ENCODE results near the gene ADAMTS7.
A peak's percentile ranks its signal among the peaks of the same experiment; 100 is the strongest.
"Not testable (repeated sequence)": the region's sequence is repeated elsewhere in the genome, so short reads cannot be mapped to it uniquely, and the experiment has no call there.

ADAMTS7 gene

DNA sequence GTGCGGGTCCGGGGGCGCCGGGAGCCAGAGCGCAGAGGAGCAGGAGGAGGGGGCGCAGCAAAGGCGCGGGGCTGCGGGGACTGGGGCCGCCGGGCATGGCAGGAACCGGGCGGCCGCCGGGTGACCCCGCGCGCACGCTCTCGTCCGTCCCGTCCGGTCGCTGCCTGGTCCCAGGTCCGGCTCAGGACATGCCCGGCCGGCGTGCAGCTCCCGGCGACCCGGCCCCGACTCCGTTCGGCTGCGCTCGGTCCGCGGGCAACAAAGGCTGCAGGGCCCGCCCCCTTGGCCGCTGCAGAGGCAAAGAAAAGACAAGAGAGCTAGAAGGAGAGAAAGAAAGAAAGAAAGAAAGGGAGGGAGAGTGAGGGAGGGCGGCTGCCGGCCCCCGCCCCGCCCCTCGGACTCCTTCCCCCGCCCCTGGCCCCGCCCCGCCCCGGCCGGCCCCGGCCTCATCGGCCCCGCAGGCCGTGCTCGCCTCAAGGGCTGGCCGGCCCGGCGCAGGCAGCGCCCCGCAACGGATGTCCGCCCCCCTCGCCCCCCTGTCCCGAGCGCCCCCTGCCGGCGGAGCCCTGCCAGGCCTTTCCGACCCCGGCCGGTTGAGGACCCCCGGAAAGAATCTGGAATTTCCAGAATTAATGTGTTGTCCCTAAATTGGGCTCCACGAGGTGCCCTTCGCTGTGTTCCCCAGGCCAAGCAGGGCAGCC, at the start of gene ADAMTS7:
ADAMTS7 (minus strand) TSS at position 341 of the 701 bp plus-strand sequence; CDS start at position 97, 244 bp downstream.
- H3K27me3 ChIP-seq (ENCODE audit: control insufficient read depth, insufficient read depth, low read length) = peaks cover 22% of the 10 kb centered on the region
- no peaks in the 10 kb centered on the region for H3K9me3 ChIP-seq (ENCODE audit: control insufficient read depth, insufficient read depth, low read length)
- H3K36me3 ChIP-seq (ENCODE audit: control insufficient read depth, insufficient read depth, low read length) = no peaks in the 10 kb centered on the region
- peak within 1 kb of the TSS; percentile 55 for H3K27ac ChIP-seq (ENCODE audit: low read depth, low read length)
- H3K4me1 ChIP-seq (ENCODE audit: control insufficient read depth, insufficient read depth, low read length) = no peaks in the 10 kb centered on the region; the same call in 1 of the 2 replicates
- peak within 1 kb of the TSS; percentile 90 for H3K4me3 ChIP-seq (ENCODE audit: low read depth, low read length)
- H3K9ac ChIP-seq (ENCODE audit: low read depth, low read length) = 0 out of 2 replicates have a peak within 1 kb of the TSS, but pooled peaks have one; percentile 44

- peak overlapping the region; percentile 93 for H3K4me3 ChIP-seq (ENCODE audit: low read depth, low read length)
- no peaks in the 10 kb centered on the region for H3K36me3 ChIP-seq (ENCODE audit: control insufficient read depth, insufficient read depth, low read length)
- peak overlapping the region; percentile 93 for H3K9ac ChIP-seq (ENCODE audit: low read depth, low read length)
- H3K27ac ChIP-seq (ENCODE audit: low read depth, low read length) = peak overlapping the region; percentile 85
- no peaks in the 10 kb centered on the region for H3K4me1 ChIP-seq (ENCODE audit: control insufficient read depth, insufficient read depth, low read length)
- no peaks in the 10 kb centered on the region for H3K27me3 ChIP-seq (ENCODE audit: control insufficient read depth, insufficient read depth, low read length)
- 0 out of 2 replicates have a peak, but pooled peaks cover 2% of the 10 kb centered on the region for H3K9me3 ChIP-seq (ENCODE audit: control insufficient read depth, insufficient read depth, low read length)
These were observed 48.9 kb upstream of the ADAMTS7 start for GRCh38 chr15:78859971-78860719.

GRCh38 chr15:78855746-78856145, 44.5 kb upstream of the ADAMTS7 start:
- Histone ChIP-seq H3K4me3 (ENCODE audit: low read depth, low read length) (no peak overlapping the region), H3K27ac (ENCODE audit: low read depth, low read length) (no peak overlapping the region), H3K9ac (ENCODE audit: low read depth, low read length) (no peak overlapping the region), H3K4me1 (ENCODE audit: control insufficient read depth, insufficient read depth, low read length) (peaks cover 6% of the 10 kb centered on the region; the same call in 1 of the 2 replicates), H3K9me3 (ENCODE audit: control insufficient read depth, insufficient read depth, low read length) (0 out of 2 replicates have a peak, but pooled peaks cover 2% of the 10 kb centered on the region), H3K27me3 (ENCODE audit: control insufficient read depth, insufficient read depth, low read length) (no peaks in the 10 kb centered on the region), H3K36me3 (ENCODE audit: control insufficient read depth, insufficient read depth, low read length) (no peaks in the 10 kb centered on the region)

GRCh38 chr15:78854833-78855372, 43.6 kb upstream of the ADAMTS7 start:
- no peaks in the 10 kb centered on the region for H3K27me3 ChIP-seq (ENCODE audit: control insufficient read depth, insufficient read depth, low read length)
- H3K9me3 ChIP-seq (ENCODE audit: control insufficient read depth, insufficient read depth, low read length) = 0 out of 2 replicates have a peak, but pooled peaks cover 2% of the 10 kb centered on the region
- H3K4me3 ChIP-seq (ENCODE audit: low read depth, low read length) = no peak overlapping the region
- peaks cover 6% of the 10 kb centered on the region; the same call in 1 of the 2 replicates for H3K4me1 ChIP-seq (ENCODE audit: control insufficient read depth, insufficient read depth, low read length)
- H3K27ac ChIP-seq (ENCODE audit: low read depth, low read length) = no peak overlapping the region
- H3K36me3 ChIP-seq (ENCODE audit: control insufficient read depth, insufficient read depth, low read length) = no peaks in the 10 kb centered on the region
- H3K9ac ChIP-seq (ENCODE audit: low read depth, low read length) = no peak overlapping the region

DNA sequence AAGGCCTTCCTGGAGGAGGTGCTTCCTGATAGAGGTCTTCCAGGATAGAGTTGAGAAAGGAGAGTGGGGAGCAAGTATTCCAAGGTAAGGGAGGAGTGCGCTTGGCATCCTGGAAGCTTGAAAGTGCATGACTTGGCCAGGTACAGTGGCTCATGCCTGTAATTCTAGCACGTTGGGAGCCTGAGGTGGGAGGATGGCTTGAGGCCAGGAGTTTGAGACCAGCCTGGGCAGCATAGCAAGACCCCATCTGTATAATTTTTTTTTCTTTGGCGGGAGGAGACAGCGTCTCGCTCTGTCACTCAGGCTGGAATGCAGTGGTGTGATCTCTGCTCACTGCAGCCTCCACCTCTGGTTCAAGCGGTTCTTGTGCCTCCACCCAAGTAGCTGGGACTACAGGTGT, 42.2 kb upstream of the ADAMTS7 start:
- no peak overlapping the region for H3K9ac ChIP-seq (ENCODE audit: low read depth, low read length)
- H3K27ac ChIP-seq (ENCODE audit: low read depth, low read length) = no peak overlapping the region
- peaks cover 6% of the 10 kb centered on the region; the same call in 1 of the 2 replicates for H3K4me1 ChIP-seq (ENCODE audit: control insufficient read depth, insufficient read depth, low read length)
- no peaks in the 10 kb centered on the region for H3K9me3 ChIP-seq (ENCODE audit: control insufficient read depth, insufficient read depth, low read length)
- H3K27me3 ChIP-seq (ENCODE audit: control insufficient read depth, insufficient read depth, low read length) = no peaks in the 10 kb centered on the region
- H3K36me3 ChIP-seq (ENCODE audit: control insufficient read depth, insufficient read depth, low read length) = no peaks in the 10 kb centered on the region
- H3K4me3 ChIP-seq (ENCODE audit: low read depth, low read length) = no peak overlapping the region

GRCh38 chr15:78850941-78851755, 39.9 kb upstream of the ADAMTS7 start:
- no peak overlapping the region for H3K9ac ChIP-seq (ENCODE audit: low read depth, low read length)
- H3K27ac ChIP-seq (ENCODE audit: low read depth, low read length) = peak overlapping the region; percentile 46
- H3K4me3 ChIP-seq (ENCODE audit: low read depth, low read length) = no peak overlapping the region
- no peaks in the 10 kb centered on the region for H3K9me3 ChIP-seq (ENCODE audit: control insufficient read depth, insufficient read depth, low read length)
- peaks cover 6% of the 10 kb centered on the region; the same call in 1 of the 2 replicates for H3K4me1 ChIP-seq (ENCODE audit: control insufficient read depth, insufficient read depth, low read length)
- H3K36me3 ChIP-seq (ENCODE audit: control insufficient read depth, insufficient read depth, low read length) = no peaks in the 10 kb centered on the region
- H3K27me3 ChIP-seq (ENCODE audit: control insufficient read depth, insufficient read depth, low read length) = no peaks in the 10 kb centered on the region

DNA sequence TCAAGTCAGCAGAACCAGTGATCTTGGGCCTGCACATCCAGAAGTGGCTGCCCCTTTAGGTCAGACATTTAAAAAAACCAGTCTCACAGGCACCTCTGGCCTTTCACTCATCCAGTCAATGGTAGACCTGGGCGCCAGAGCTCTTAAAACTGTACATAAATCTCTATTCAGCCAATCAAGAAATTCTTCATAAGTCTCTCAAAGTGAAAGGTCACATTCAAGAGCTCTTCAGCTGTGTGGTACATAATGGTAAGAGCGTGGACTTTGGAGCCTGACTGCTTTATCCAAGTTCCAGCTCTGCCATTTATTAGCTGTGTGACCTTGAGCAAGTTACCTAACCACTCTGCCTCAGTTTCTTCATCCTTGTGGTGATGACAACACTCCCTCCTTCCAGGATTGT, 39.1 kb upstream of the ADAMTS7 start:
- Histone ChIP-seq H3K9ac (ENCODE audit: low read depth, low read length) (no peak overlapping the region), H3K9me3 (ENCODE audit: control insufficient read depth, insufficient read depth, low read length) (no peaks in the 10 kb centered on the region), H3K4me1 (ENCODE audit: control insufficient read depth, insufficient read depth, low read length) (peaks cover 6% of the 10 kb centered on the region; the same call in 1 of the 2 replicates), H3K4me3 (ENCODE audit: low read depth, low read length) (no peak overlapping the region), H3K36me3 (ENCODE audit: control insufficient read depth, insufficient read depth, low read length) (no peaks in the 10 kb centered on the region), H3K27me3 (ENCODE audit: control insufficient read depth, insufficient read depth, low read length) (no peaks in the 10 kb centered on the region), H3K27ac (ENCODE audit: low read depth, low read length) (no peak overlapping the region)

GRCh38 chr15:78847387-78847906, 36.2 kb upstream of the ADAMTS7 start:
- H3K9me3 ChIP-seq (ENCODE audit: control insufficient read depth, insufficient read depth, low read length); H3K27ac ChIP-seq (ENCODE audit: low read depth, low read length); H3K36me3 ChIP-seq (ENCODE audit: control insufficient read depth, insufficient read depth, low read length); H3K4me3 ChIP-seq (ENCODE audit: low read depth, low read length); H3K27me3 ChIP-seq (ENCODE audit: control insufficient read depth, insufficient read depth, low read length); H3K4me1 ChIP-seq (ENCODE audit: control insufficient read depth, insufficient read depth, low read length); H3K9ac ChIP-seq (ENCODE audit: low read depth, low read length): not testable (repeated sequence)

DNA sequence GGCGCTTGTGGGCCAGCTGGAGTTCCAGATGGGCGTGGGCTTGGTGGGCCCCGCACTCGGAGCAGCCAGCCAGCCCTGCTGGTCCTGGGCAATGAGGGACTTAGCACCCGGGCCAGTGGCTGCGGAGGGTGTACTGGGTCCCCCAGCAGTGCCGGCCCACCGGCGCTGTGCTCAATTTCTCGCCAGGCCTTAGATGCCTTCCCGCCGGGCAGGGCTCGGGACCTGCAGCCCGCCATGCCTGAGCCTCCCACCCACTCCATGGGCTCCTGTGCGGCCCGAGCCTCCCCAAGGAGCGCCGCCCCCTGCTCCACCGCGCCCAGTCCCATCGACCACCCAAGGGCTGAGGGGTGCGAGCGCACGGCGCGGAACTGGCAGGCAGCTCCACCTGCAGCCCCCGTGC, 35.6 kb upstream of the ADAMTS7 start:
- not testable (repeated sequence) for H3K9ac ChIP-seq (ENCODE audit: low read depth, low read length); H3K27me3 ChIP-seq (ENCODE audit: control insufficient read depth, insufficient read depth, low read length); H3K27ac ChIP-seq (ENCODE audit: low read depth, low read length); H3K36me3 ChIP-seq (ENCODE audit: control insufficient read depth, insufficient read depth, low read length); H3K4me3 ChIP-seq (ENCODE audit: low read depth, low read length); H3K4me1 ChIP-seq (ENCODE audit: control insufficient read depth, insufficient read depth, low read length); H3K9me3 ChIP-seq (ENCODE audit: control insufficient read depth, insufficient read depth, low read length)

GRCh38 chr15:78842519-78842918, 31.3 kb upstream of the ADAMTS7 start:
- Histone ChIP-seq H3K36me3 (ENCODE audit: control insufficient read depth, insufficient read depth, low read length) (no peaks in the 10 kb centered on the region), H3K4me1 (ENCODE audit: control insufficient read depth, insufficient read depth, low read length) (no peaks in the 10 kb centered on the region), H3K9ac (ENCODE audit: low read depth, low read length) (no peak overlapping the region), H3K9me3 (ENCODE audit: control insufficient read depth, insufficient read depth, low read length) (no peaks in the 10 kb centered on the region), H3K27ac (ENCODE audit: low read depth, low read length) (no peak overlapping the region), H3K27me3 (ENCODE audit: control insufficient read depth, insufficient read depth, low read length) (no peaks in the 10 kb centered on the region), H3K4me3 (ENCODE audit: low read depth, low read length) (no peak overlapping the region)
